HG02763 (cell line): Measurements from ENCODE around the gene TNS3.
"Not testable (repeated sequence)": the region's sequence is repeated elsewhere in the genome, so short reads cannot be mapped to it uniquely, and the experiment has no call there.

Experiments
- ATAC-seq: cut with Tn5 transposase; IDR thresholded peaks from one replicate; pipeline ENCODE4 v1.9.1; 2021; ENCODE audit warnings: mild to moderate bottlenecking, moderate library complexity; ENCODE audit not compliant: unreplicated experiment

The TNS3 gene

GRCh38 chr7:47474937-47475879, 106.7 kb downstream of the TNS3 start:
- ATAC-seq, result peak; percentile 84

GRCh38 chr7:47474211-47474936, 107.5 kb downstream of the TNS3 start:
- ATAC-seq, result no peak

- no peak for ATAC-seq
Observed at GRCh38 chr7:47473499-47474210, 108.3 kb downstream of the TNS3 start.

GRCh38 chr7:47472444-47473157, 109.3 kb downstream of the TNS3 start:
- ATAC-seq, result no peak

GRCh38 chr7:47471831-47472230, 110.1 kb downstream of the TNS3 start:
- ATAC-seq, result no peak

GRCh38 chr7:47471358-47471703, 110.6 kb downstream of the TNS3 start:
- ATAC-seq, result no peak

- ATAC-seq, result no peak
Observed at GRCh38 chr7:47470567-47471357, 111.1 kb downstream of the TNS3 start.

- not testable (repeated sequence) for ATAC-seq
Observed at GRCh38 chr7:47469846-47470245, 112.1 kb downstream of the TNS3 start.

- ATAC-seq, result no peak
Observed at GRCh38 chr7:47466832-47467231, 115.1 kb downstream of the TNS3 start.

- ATAC-seq, result no peak
Observed at GRCh38 chr7:47465191-47465590, 116.7 kb downstream of the TNS3 start.

- ATAC-seq, result no peak
Observed at GRCh38 chr7:47464266-47464665, 117.6 kb downstream of the TNS3 start.

- no peak for ATAC-seq
Observed at GRCh38 chr7:47461746-47462145, 120.2 kb downstream of the TNS3 start.

GRCh38 chr7:47461161-47461560, 120.8 kb downstream of the TNS3 start:
- no peak for ATAC-seq

- no peak for ATAC-seq
Observed at GRCh38 chr7:47460251-47460989, 121.5 kb downstream of the TNS3 start.

GRCh38 chr7:47458486-47458885, 123.4 kb downstream of the TNS3 start:
- ATAC-seq, result no peak

- no peak for ATAC-seq
Observed at GRCh38 chr7:47458057-47458456, 123.9 kb downstream of the TNS3 start.

GRCh38 chr7:47456210-47456955, 125.5 kb downstream of the TNS3 start:
- ATAC-seq, result no peak

- ATAC-seq, result no peak
Observed at GRCh38 chr7:47455872-47456185, 126.1 kb downstream of the TNS3 start.
